ENCODE results near the gene PARD3B. TPM values are rescaled to one million over a fixed set of nuclear protein-coding genes. Genes with fewer than 3 reads are reported as not detected.

Gene PARD3B
- total RNA-seq, 1 experiment from 2014 or later: 7.6 TPM

- intact Hi-C loops (cut with micrococcal nuclease; ENCODE audit: unreplicated experiment): no loop called here
- Histone ChIP-seq H3K4me3 (ENCODE audit: low read depth, low read length, poor library complexity, severe bottlenecking) (no peak overlapping the region), H3K36me3 (ENCODE audit: insufficient read depth, low read length, poor library complexity, severe bottlenecking) (no peaks in the 10 kb centered on the region), H3K9me3 (ENCODE audit: low read depth, low read length, poor library complexity, severe bottlenecking) (no peaks in the 10 kb centered on the region), H3K4me1 (ENCODE audit: insufficient read depth, low read length, poor library complexity, severe bottlenecking) (no peaks in the 10 kb centered on the region), H3K27me3 (replicated peaks; ENCODE audit: insufficient read depth, low read depth, low read length, poor library complexity) (no peaks in the 10 kb centered on the region), H3K27ac (ENCODE audit: low read depth, low read length, poor library complexity, severe bottlenecking) (no peak overlapping the region)
- DNase-seq (ENCODE audit: low spot score): no peak
- no TSS peak for BruUV-seq (replicated peaks)
- TF ChIP-seq EZH2 (IDR thresholded peaks at IDR 0.05; ENCODE audit: borderline replicate concordance, low read depth, low read length, poor library complexity, severe bottlenecking) (no peak), CTCF (conservative IDR thresholded peaks at IDR 0.05; ENCODE audit: low read depth, low read length) (no peak)
- CTCF ChIA-PET: no interaction called here
- POLR2A ChIA-PET (ENCODE audit: low non-redundant PET): no interaction called here
Observed at GRCh38 chr2:205651719-205652118, 1106.4 kb downstream of the PARD3B start.

GRCh38 chr2:205654878-205655605, 1109.8 kb downstream of the PARD3B start:
- ChIA-PET CTCF (no interaction called here), POLR2A (ENCODE audit: low non-redundant PET) (no interaction called here)
- no peaks in the 10 kb centered on the region for H3K4me1 ChIP-seq (ENCODE audit: insufficient read depth, low read length, poor library complexity, severe bottlenecking)
- H3K27ac ChIP-seq (ENCODE audit: low read depth, low read length, poor library complexity, severe bottlenecking): no peak overlapping the region
- TF ChIP-seq EZH2 (IDR thresholded peaks at IDR 0.05; ENCODE audit: borderline replicate concordance, low read depth, low read length, poor library complexity, severe bottlenecking) (no peak), CTCF (conservative IDR thresholded peaks at IDR 0.05; ENCODE audit: low read depth, low read length) (no peak)
- BruUV-seq (replicated peaks): no TSS peak
- H3K9me3 ChIP-seq (ENCODE audit: low read depth, low read length, poor library complexity, severe bottlenecking): no peaks in the 10 kb centered on the region
- intact Hi-C loops (cut with micrococcal nuclease; ENCODE audit: unreplicated experiment): no loop called here
- H3K4me3 ChIP-seq (ENCODE audit: low read depth, low read length, poor library complexity, severe bottlenecking): no peak overlapping the region
- DNase-seq (ENCODE audit: low spot score): no peak
- H3K27me3 ChIP-seq (replicated peaks; ENCODE audit: insufficient read depth, low read depth, low read length, poor library complexity): no peaks in the 10 kb centered on the region
- H3K36me3 ChIP-seq (ENCODE audit: insufficient read depth, low read length, poor library complexity, severe bottlenecking): no peaks in the 10 kb centered on the region

GRCh38 chr2:205655779-205656456, 1110.6 kb downstream of the PARD3B start:
- H3K27me3 ChIP-seq (replicated peaks; ENCODE audit: insufficient read depth, low read depth, low read length, poor library complexity): no peaks in the 10 kb centered on the region
- POLR2A ChIA-PET (ENCODE audit: low non-redundant PET): no interaction called here

More at GRCh38 chr2:205655779-205656456, 1110.6 kb downstream of the PARD3B start:
- Histone ChIP-seq H3K9me3 (ENCODE audit: low read depth, low read length, poor library complexity, severe bottlenecking) (no peaks in the 10 kb centered on the region), H3K4me3 (ENCODE audit: low read depth, low read length, poor library complexity, severe bottlenecking) (no peak overlapping the region), H3K36me3 (ENCODE audit: insufficient read depth, low read length, poor library complexity, severe bottlenecking) (no peaks in the 10 kb centered on the region), H3K4me1 (ENCODE audit: insufficient read depth, low read length, poor library complexity, severe bottlenecking) (peaks cover 6% of the 10 kb centered on the region), H3K27ac (ENCODE audit: low read depth, low read length, poor library complexity, severe bottlenecking) (no peak overlapping the region)
- no peak for TF ChIP-seq EZH2 (IDR thresholded peaks at IDR 0.05; ENCODE audit: borderline replicate concordance, low read depth, low read length, poor library complexity, severe bottlenecking)
- TF ChIP-seq CTCF (conservative IDR thresholded peaks at IDR 0.05; ENCODE audit: low read depth, low read length): no peak
- CTCF ChIA-PET: interaction anchor here (0.6 kb wide), 1 partner anchor 138 kb away, joined by 3 read pairs; no protein-coding TSS in a partner anchor
- BruUV-seq (replicated peaks): no TSS peak
- DNase-seq (ENCODE audit: low spot score): no peak
- intact Hi-C loops (cut with micrococcal nuclease; ENCODE audit: unreplicated experiment): no loop called here

Data from A673 (cell line).